ENCODE measurements around the gene ELFN1. TPM values are rescaled to one million over a fixed set of nuclear protein-coding genes. Genes with fewer than 3 reads are reported as not detected.

Gene ELFN1
- total and polyA plus RNA-seq, 10 of the 15 experiments (the other 5 are each of a cell fraction or from before 2014, with no cell fraction given): 0.04 TPM; not detected in 9

GRCh38 chr7:1649751-1650326 is 20.2 kb upstream of the ELFN1 start:
- FAIRE-seq (no peak), DNase-seq (ENCODE audit: low read depth, low spot score) (no peak), ATAC-seq (no peak)
- Histone ChIP-seq H3K27ac (ENCODE audit: control insufficient read depth, insufficient read depth) (no peak overlapping the region), H3K27me3 (replicated peaks in 1 of 2; ENCODE audit: control insufficient read depth in 2 of 2, insufficient read depth in 2 of 2, low read length in 1 of 2) (peaks cover 0 to 6% of the 10 kb centered on the region in 2 experiments; a peak in 1 of 4 replicates), H3K4me2 (ENCODE audit: control insufficient read depth, insufficient read depth) (no peak overlapping the region), H3K4me1 (ENCODE audit: control insufficient read depth, insufficient read depth, low read length) (no peaks in the 10 kb centered on the region), H4K20me1 (ENCODE audit: control insufficient read depth, insufficient read depth) (no peaks in the 10 kb centered on the region), H3K4me3 (no peak overlapping the region), H3K9ac (ENCODE audit: control insufficient read depth, insufficient read depth, low read length) (no peak overlapping the region), H2AFZ (ENCODE audit: control insufficient read depth, low read depth, low read length) (no peak overlapping the region), H3K9me3 (replicated peaks; ENCODE audit: control insufficient read depth, insufficient read depth, low read length) (no peaks in the 10 kb centered on the region), H3K36me3 (ENCODE audit: control insufficient read depth in 2 of 2, insufficient read depth in 2 of 2, low read length in 1 of 2) (no peaks in the 10 kb centered on the region), H3K79me2 (ENCODE audit: control insufficient read depth, insufficient read depth, low read length) (no peaks in the 10 kb centered on the region)
- SMC1A ChIA-PET (ENCODE audit: uncharacterized antibody, unreplicated experiment): no interaction called here
- in situ Hi-C loops (cut with MboI): no loop called here
- POLR2A ChIA-PET: no interaction called here
- 55% methylated on average over 9 of the region's 9 CpGs for WGBS (ENCODE audit: insufficient coverage, insufficient replicate concordance, low lambda C conversion rate, missing lambda C conversion rate)
- intact Hi-C loops (cut with micrococcal nuclease; ENCODE audit: unreplicated experiment): no loop called here
- CTCF ChIA-PET: no interaction called here
- TF ChIP-seq SREBF2 (IDR thresholded peaks at IDR 0.05; ENCODE audit: low read length): no peak
- TF ChIP-seq ZSCAN29 (IDR thresholded peaks at IDR 0.05): no peak
- TF ChIP-seq POLR2A (IDR thresholded peaks at IDR 0.05; ENCODE audit: low read depth, low read length): no peak
- TF ChIP-seq BACH1 (IDR thresholded peaks at IDR 0.05; ENCODE audit: borderline replicate concordance): no peak
- no peak for TF ChIP-seq GABPA (IDR thresholded peaks at IDR 0.05; ENCODE audit: low read depth)
- RAD21 ChIA-PET (ENCODE audit: unreplicated experiment): no interaction called here
- BruUV-seq (replicated peaks): no TSS peak

GRCh38 chr7:1650363-1651030 is 19.6 kb upstream of the ELFN1 start:
- BruUV-seq (replicated peaks): no TSS peak
- Histone ChIP-seq H3K4me2 (ENCODE audit: control insufficient read depth, insufficient read depth) (no peak overlapping the region), H3K4me1 (ENCODE audit: control insufficient read depth, insufficient read depth, low read length) (no peaks in the 10 kb centered on the region), H3K79me2 (ENCODE audit: control insufficient read depth, insufficient read depth, low read length) (no peaks in the 10 kb centered on the region), H3K36me3 (ENCODE audit: control insufficient read depth in 2 of 2, insufficient read depth in 2 of 2, low read length in 1 of 2) (no peaks in the 10 kb centered on the region), H4K20me1 (ENCODE audit: control insufficient read depth, insufficient read depth) (no peaks in the 10 kb centered on the region), H3K9me3 (replicated peaks; ENCODE audit: control insufficient read depth, insufficient read depth, low read length) (no peaks in the 10 kb centered on the region), H3K9ac (ENCODE audit: control insufficient read depth, insufficient read depth, low read length) (no peak overlapping the region), H2AFZ (ENCODE audit: control insufficient read depth, low read depth, low read length) (no peak overlapping the region), H3K27ac (ENCODE audit: control insufficient read depth, insufficient read depth) (no peak overlapping the region), H3K27me3 (replicated peaks in 1 of 2; ENCODE audit: control insufficient read depth in 2 of 2, insufficient read depth in 2 of 2, low read length in 1 of 2) (peaks cover 0 to 6% of the 10 kb centered on the region in 2 experiments; a peak in 1 of 4 replicates), H3K4me3 (no peak overlapping the region)
- FAIRE-seq: no peak
- no peak for TF ChIP-seq ATF3 (IDR thresholded peaks at IDR 0.05; ENCODE audit: borderline replicate concordance, extremely low read depth, low read depth, low read length)
- RAD21 ChIA-PET (ENCODE audit: unreplicated experiment): no interaction called here
- 51% methylated on average over 22 of the region's 23 CpGs for WGBS (ENCODE audit: insufficient coverage, insufficient replicate concordance, low lambda C conversion rate, missing lambda C conversion rate)
- no peak for ATAC-seq
- POLR2A ChIA-PET: no interaction called here
- CTCF ChIA-PET: no interaction called here
- in situ Hi-C loops (cut with MboI) (no loop called here), intact Hi-C loops (cut with micrococcal nuclease; ENCODE audit: unreplicated experiment) (no loop called here)
- no peak for DNase-seq (ENCODE audit: low read depth, low spot score)
- SMC1A ChIA-PET (ENCODE audit: uncharacterized antibody, unreplicated experiment): no interaction called here

All from GM12878 (cell line).